ENCODE measurements around the gene CEP192.

The CEP192 gene

GRCh38 chr18:13161276-13161899 is 170.2 kb downstream of the CEP192 start:
- no peak overlapping the region for H3K9ac ChIP-seq (ENCODE audit: insufficient read length, low read depth)
- no peak overlapping the region for H3K4me3 ChIP-seq (ENCODE audit: insufficient read length, low read depth)
- DNase-seq (ENCODE audit: low read depth, low spot score), result no peak
- no peaks in the 10 kb centered on the region for H3K27me3 ChIP-seq (ENCODE audit: insufficient read depth, insufficient read length)
- H3K9me3 ChIP-seq (ENCODE audit: insufficient read depth, low read length), result peaks cover 21% of the 10 kb centered on the region; the same call in 1 of the 2 replicates
- H3K4me1 ChIP-seq (ENCODE audit: insufficient read depth, insufficient read length), result no peaks in the 10 kb centered on the region
- TF ChIP-seq SUZ12 (IDR thresholded peaks at IDR 0.05; ENCODE audit: extremely low read depth, insufficient read depth, insufficient read length) (no peak), ZNF274 (IDR thresholded peaks at IDR 0.05; ENCODE audit: low read depth, low read length) (no peak), YY1 (IDR thresholded peaks at IDR 0.05; ENCODE audit: insufficient read depth, insufficient read length) (no peak)
- no peaks in the 10 kb centered on the region for H3K36me3 ChIP-seq (ENCODE audit: insufficient read depth, insufficient read length, low read length)

- Histone ChIP-seq H3K4me3 (ENCODE audit: insufficient read length, low read depth) (no peak overlapping the region), H3K9ac (ENCODE audit: insufficient read length, low read depth) (no peak overlapping the region)
These were observed 172.2 kb downstream of the CEP192 start for GRCh38 chr18:13163167-13163927.

DNA sequence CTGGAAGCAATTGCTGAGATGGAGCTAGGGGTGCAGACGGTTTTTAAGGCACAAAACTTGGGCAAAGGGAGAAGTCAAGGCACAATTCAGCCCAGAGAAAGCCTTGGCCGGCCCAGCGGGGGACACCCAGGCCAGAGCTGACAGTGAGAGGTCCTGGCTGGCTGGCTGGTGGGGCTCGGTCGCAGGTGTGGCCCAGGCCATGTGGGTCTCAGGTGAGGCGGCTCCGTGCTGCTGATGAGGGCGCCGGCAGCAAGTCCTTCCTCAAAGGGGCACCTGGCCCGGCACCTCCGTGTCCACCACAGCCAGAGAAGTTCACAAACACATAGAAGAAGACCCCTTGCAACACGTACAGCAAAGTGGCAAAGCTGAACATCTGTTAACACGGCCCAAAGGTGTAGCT is 173.2 kb downstream of the CEP192 start:
- no peak for TF ChIP-seq ZNF274 (IDR thresholded peaks at IDR 0.05; ENCODE audit: low read depth, low read length)
- no peak for TF ChIP-seq YY1 (IDR thresholded peaks at IDR 0.05; ENCODE audit: insufficient read depth, insufficient read length)
- TF ChIP-seq SUZ12 (IDR thresholded peaks at IDR 0.05; ENCODE audit: extremely low read depth, insufficient read depth, insufficient read length), result no peak
- no peak overlapping the region for H3K4me3 ChIP-seq (ENCODE audit: insufficient read length, low read depth)
- no peaks in the 10 kb centered on the region for H3K9me3 ChIP-seq (ENCODE audit: insufficient read depth, low read length)
- H3K36me3 ChIP-seq (ENCODE audit: insufficient read depth, insufficient read length, low read length), result no peaks in the 10 kb centered on the region
- H3K27me3 ChIP-seq (ENCODE audit: insufficient read depth, insufficient read length), result no peaks in the 10 kb centered on the region
- no peak for DNase-seq (ENCODE audit: low read depth, low spot score)
- no peaks in the 10 kb centered on the region for H3K4me1 ChIP-seq (ENCODE audit: insufficient read depth, insufficient read length)
- H3K9ac ChIP-seq (ENCODE audit: insufficient read length, low read depth), result no peak overlapping the region

More at GRCh38 chr18:13163167-13163927, 172.2 kb downstream of the CEP192 start:
- no peaks in the 10 kb centered on the region for H3K4me1 ChIP-seq (ENCODE audit: insufficient read depth, insufficient read length)
- H3K27me3 ChIP-seq (ENCODE audit: insufficient read depth, insufficient read length), result no peaks in the 10 kb centered on the region
- peaks cover 6% of the 10 kb centered on the region; the same call in 1 of the 2 replicates for H3K9me3 ChIP-seq (ENCODE audit: insufficient read depth, low read length)
- TF ChIP-seq SUZ12 (IDR thresholded peaks at IDR 0.05; ENCODE audit: extremely low read depth, insufficient read depth, insufficient read length) (no peak), YY1 (IDR thresholded peaks at IDR 0.05; ENCODE audit: insufficient read depth, insufficient read length) (no peak), ZNF274 (IDR thresholded peaks at IDR 0.05; ENCODE audit: low read depth, low read length) (no peak)
- H3K36me3 ChIP-seq (ENCODE audit: insufficient read depth, insufficient read length, low read length), result no peaks in the 10 kb centered on the region
- no peak for DNase-seq (ENCODE audit: low read depth, low spot score)

DNA sequence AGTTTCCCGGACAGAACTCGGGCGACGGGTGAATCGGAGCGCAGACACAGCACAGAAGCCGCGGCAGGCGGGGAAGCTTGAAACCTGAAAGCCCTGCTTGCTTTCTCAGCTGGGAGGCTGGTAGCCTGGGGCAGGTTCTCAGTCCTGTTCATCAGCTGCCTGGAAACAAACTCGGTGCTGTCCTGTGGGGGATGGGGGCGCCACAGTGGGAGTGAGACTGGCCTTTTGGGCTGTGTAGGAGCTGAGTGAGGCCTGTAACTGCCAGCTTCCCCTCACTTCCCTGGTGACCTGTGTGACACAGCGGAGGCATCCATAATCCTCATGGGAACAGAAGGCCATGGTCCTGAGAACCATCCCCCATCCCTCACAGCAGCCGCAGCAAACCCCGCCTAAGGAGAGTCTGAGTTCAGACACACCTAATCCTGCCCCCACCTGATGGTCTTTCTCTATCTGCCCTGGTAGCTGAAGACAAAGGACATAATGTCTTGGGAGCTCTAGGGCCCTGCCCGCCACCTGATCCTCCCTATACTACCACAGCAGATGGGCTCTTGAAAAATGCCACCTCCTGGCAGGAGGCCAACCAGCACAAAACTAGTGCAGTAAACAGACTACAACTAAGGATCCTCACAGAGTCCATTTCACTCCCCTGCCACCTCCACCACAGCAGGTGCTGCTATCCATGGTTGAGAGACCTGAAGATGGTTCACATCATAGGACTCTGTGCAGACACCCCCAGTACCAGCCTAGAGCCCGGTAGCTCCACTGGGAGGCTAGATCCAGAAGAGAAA is 174.7 kb downstream of the CEP192 start:
- Histone ChIP-seq H3K9me3 (ENCODE audit: insufficient read depth, low read length) (no peaks in the 10 kb centered on the region), H3K4me3 (ENCODE audit: insufficient read length, low read depth) (peak overlapping the region; percentile 50), H3K27me3 (ENCODE audit: insufficient read depth, insufficient read length) (no peaks in the 10 kb centered on the region), H3K4me1 (ENCODE audit: insufficient read depth, insufficient read length) (no peaks in the 10 kb centered on the region), H3K36me3 (ENCODE audit: insufficient read depth, insufficient read length, low read length) (no peaks in the 10 kb centered on the region), H3K9ac (ENCODE audit: insufficient read length, low read depth) (peak overlapping the region; percentile 77)
- TF ChIP-seq SUZ12 (IDR thresholded peaks at IDR 0.05; ENCODE audit: extremely low read depth, insufficient read depth, insufficient read length) (no peak), ZNF274 (IDR thresholded peaks at IDR 0.05; ENCODE audit: low read depth, low read length) (no peak), YY1 (IDR thresholded peaks at IDR 0.05; ENCODE audit: insufficient read depth, insufficient read length) (no peak)
- peak; percentile 44 for DNase-seq (ENCODE audit: low read depth, low spot score)

GRCh38 chr18:13173578-13174145 is 182.5 kb downstream of the CEP192 start:
- no peak overlapping the region for H3K4me3 ChIP-seq (ENCODE audit: insufficient read length, low read depth)
- TF ChIP-seq ZNF274 (IDR thresholded peaks at IDR 0.05; ENCODE audit: low read depth, low read length) (no peak), SUZ12 (IDR thresholded peaks at IDR 0.05; ENCODE audit: extremely low read depth, insufficient read depth, insufficient read length) (no peak), YY1 (IDR thresholded peaks at IDR 0.05; ENCODE audit: insufficient read depth, insufficient read length) (no peak)
- no peaks in the 10 kb centered on the region for H3K27me3 ChIP-seq (ENCODE audit: insufficient read depth, insufficient read length)
- no peaks in the 10 kb centered on the region for H3K36me3 ChIP-seq (ENCODE audit: insufficient read depth, insufficient read length, low read length)
- no peak overlapping the region for H3K9ac ChIP-seq (ENCODE audit: insufficient read length, low read depth)
- no peak for DNase-seq (ENCODE audit: low read depth, low spot score)
- H3K9me3 ChIP-seq (ENCODE audit: insufficient read depth, low read length), result no peaks in the 10 kb centered on the region
- no peaks in the 10 kb centered on the region for H3K4me1 ChIP-seq (ENCODE audit: insufficient read depth, insufficient read length)

All from NT2/D1 (cell line).